Measurements from ENCODE around the gene SPP1.
"Not testable (repeated sequence)": the region's sequence is repeated elsewhere in the genome, so short reads cannot be mapped to it uniquely, and the experiment has no call there.

Gene SPP1

GRCh38 chr4:88025868-88026661, 50.6 kb downstream of the SPP1 start:
- not testable (repeated sequence) for DNase-seq (ENCODE audit: low read depth in 3 of 3)

GRCh38 chr4:88027611-88028608, 52.4 kb downstream of the SPP1 start:
- no peak for DNase-seq (ENCODE audit: low read depth in 3 of 3)

- no peak for DNase-seq (ENCODE audit: low read depth in 3 of 3)
Observed at GRCh38 chr4:88028946-88029345, 53.4 kb downstream of the SPP1 start.

GRCh38 chr4:88029556-88029955, 54.0 kb downstream of the SPP1 start:
- DNase-seq (ENCODE audit: low read depth in 3 of 3): no peak

- no peak for DNase-seq (ENCODE audit: low read depth in 3 of 3)
Observed at GRCh38 chr4:88030565-88031310, 55.2 kb downstream of the SPP1 start.

Measured in stimulated activated CD4-positive, alpha-beta T cell treated with anti-CD3 and anti-CD28 coated beads, TNF-alpha, amount 100 ng/mL, for 4 hours (primary cell).